ENCODE measurements around the gene POLRMT. TPM values are rescaled to one million over a fixed set of nuclear protein-coding genes. Genes with fewer than 3 reads are reported as not detected.

The POLRMT gene
- total and polyA plus RNA-seq, 8 donors, result 18.5 to 196 (median 80.9) TPM

- Histone ChIP-seq H3K4me3 (peak overlapping the region in 2 of 4 donors; percentile 27 to 28), H3K9me3 (no peaks in the 10 kb centered on the region), H3K36me3 (no peaks in the 10 kb centered on the region), H3K4me1 (peaks cover 14 to 39% (median 29%) of the 10 kb centered on the region in 4 donors), H3K27me3 (peaks cover 0 to 66% (median 7%) of the 10 kb centered on the region in 3 donors), H3K27ac (peak overlapping the region in 3 of 5 donors; percentile 47 to 67 (median 65))
- 38 to 53% (median 47%) methylated on average over 13 of the region's 13 CpGs for WGBS, 5 donors
- TF ChIP-seq POLR2A (IDR thresholded peaks at IDR 0.05) (no peak), CTCF (IDR thresholded peaks at IDR 0.05) (no peak), EP300 (IDR thresholded peaks at IDR 0.05) (no peak), POLR2AphosphoS5 (IDR thresholded peaks at IDR 0.05) (no peak)
- intact Hi-C loops (cut with DNase I; ENCODE audit: low total_unique reads), result no loop called here
- no peak for DNase-seq
Observed at GRCh38 chr19:611481-611868, 21.9 kb downstream of the POLRMT start.

- H3K4me1 ChIP-seq, result peaks cover 10 to 36% (median 28%) of the 10 kb centered on the region in 4 donors
- peaks cover 0 to 62% (median 5%) of the 10 kb centered on the region in 3 donors for H3K27me3 ChIP-seq
- no peaks in the 10 kb centered on the region for H3K36me3 ChIP-seq
- intact Hi-C loops (cut with DNase I; ENCODE audit: low total_unique reads), result no loop called here
- 24 to 50% (median 31%) methylated on average over 31 to 36 of the region's 36 CpGs for WGBS, 5 donors
- peak overlapping the region; percentile 18 to 28 (median 24) for H3K4me3 ChIP-seq
- no peak for TF ChIP-seq CTCF (IDR thresholded peaks at IDR 0.05)
- peak overlapping the region; percentile 44 to 67 (median 63) for H3K27ac ChIP-seq
- peak; percentile 38 to 77 for DNase-seq
- no peaks in the 10 kb centered on the region for H3K9me3 ChIP-seq
Observed at GRCh38 chr19:610801-611480, 22.4 kb downstream of the POLRMT start.

- Histone ChIP-seq H3K9me3 (no peaks in the 10 kb centered on the region), H3K27me3 (peaks cover 0 to 56% (median 5%) of the 10 kb centered on the region in 3 donors), H3K4me3 (peak overlapping the region; percentile 18 to 28 (median 24)), H3K27ac (peak overlapping the region; percentile 44 to 67 (median 63)), H3K36me3 (no peaks in the 10 kb centered on the region), H3K4me1 (peaks cover 10 to 32% (median 26%) of the 10 kb centered on the region in 4 donors)
- intact Hi-C loops (cut with DNase I; ENCODE audit: low total_unique reads), result no loop called here
- DNase-seq, result peak; percentile 33 to 41
- 13 to 47% (median 30%) methylated on average over 8 to 38 of the region's 38 CpGs for WGBS, 5 donors
- TF ChIP-seq CTCF (IDR thresholded peaks at IDR 0.05), result no peak
- no peak for TF ChIP-seq POLR2AphosphoS5 (IDR thresholded peaks at IDR 0.05)
- no peak for TF ChIP-seq EP300 (IDR thresholded peaks at IDR 0.05)
- TF ChIP-seq POLR2A (IDR thresholded peaks at IDR 0.05), result no peak
Observed at GRCh38 chr19:610071-610800, 23.1 kb downstream of the POLRMT start.

DNA sequence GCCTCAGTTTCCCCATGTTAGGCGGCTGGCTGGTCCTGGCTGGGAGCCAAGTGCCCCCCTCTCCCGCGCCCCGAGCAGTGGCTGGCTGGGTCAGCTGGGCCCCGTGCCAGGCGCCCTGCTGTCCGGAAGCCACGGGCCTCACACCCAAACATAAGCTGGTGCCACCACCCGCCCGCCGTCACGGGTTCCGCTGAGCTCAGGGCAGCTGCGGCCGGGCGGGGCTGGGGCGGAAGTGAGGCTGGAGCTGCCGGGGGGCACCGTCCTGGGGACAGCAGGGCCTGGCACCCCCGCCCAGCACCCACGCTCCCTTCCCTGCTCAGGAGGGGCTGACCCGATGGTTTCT lies 24.4 kb downstream of the POLRMT start:
- Histone ChIP-seq H3K36me3 (no peaks in the 10 kb centered on the region), H3K27ac (peak overlapping the region in 1 of 5 donors; percentile 39), H3K4me1 (peaks cover 10 to 32% (median 26%) of the 10 kb centered on the region in 4 donors), H3K9me3 (no peaks in the 10 kb centered on the region), H3K4me3 (no peak overlapping the region), H3K27me3 (peaks cover 0 to 52% (median 5%) of the 10 kb centered on the region in 3 donors)
- no peak for TF ChIP-seq CTCF (IDR thresholded peaks at IDR 0.05)
- TF ChIP-seq POLR2A (IDR thresholded peaks at IDR 0.05), result no peak
- no peak for TF ChIP-seq EP300 (IDR thresholded peaks at IDR 0.05)
- no peak for TF ChIP-seq POLR2AphosphoS5 (IDR thresholded peaks at IDR 0.05)
- peak; percentile 65 to 73 for DNase-seq
- WGBS, 5 donors, result 0 to 50% (median 32%) methylated on average over 1 to 22 of the region's 22 CpGs
- intact Hi-C loops (cut with DNase I; ENCODE audit: low total_unique reads), result no loop called here

Measured in stomach (tissue), 9 donors.